Panc1 (cell line): ENCODE results near the gene TGM4.

Source experiments
- POLR2AphosphoS5 ChIP-seq: IDR thresholded peaks from 2 replicates; pipeline ENCODE4 v1.6.1; 2012; ENCODE audit warnings: mild to moderate bottlenecking, low read depth, low read length, moderate library complexity
- SIN3A ChIP-seq: IDR thresholded peaks from 2 replicates; pipeline ENCODE4 v1.6.1; 2012; ENCODE audit warnings: low read depth, mild to moderate bottlenecking, low read length, moderate library complexity, borderline replicate concordance; ENCODE audit not compliant: insufficient read depth
- TCF7L2 ChIP-seq: IDR thresholded peaks from 2 replicates; pipeline ENCODE4 v1.6.1; 2011; ENCODE audit warnings: mild to moderate bottlenecking, low read depth, low read length, inconsistent platforms
- TF ChIP-seq, protein P1 (sequence below): fragments of 450-650 bp; IDR thresholded peaks from 2 replicates; pipeline ENCODE4 v1.5.1; 2017; ENCODE audit warnings: mild to moderate bottlenecking
- TF ChIP-seq, protein P2 (sequence below), 2 experiments: IDR thresholded peaks; 2 replicates each; pipeline ENCODE4 v1.6.1; 2011 to 2012; ENCODE audit warnings: low read depth in 2 of 2, control low read depth in 1 of 2, low read length in 1 of 2, mild to moderate bottlenecking in 1 of 2, moderate library complexity in 1 of 2; ENCODE audit not compliant: insufficient read depth in 1 of 2

DNA sequence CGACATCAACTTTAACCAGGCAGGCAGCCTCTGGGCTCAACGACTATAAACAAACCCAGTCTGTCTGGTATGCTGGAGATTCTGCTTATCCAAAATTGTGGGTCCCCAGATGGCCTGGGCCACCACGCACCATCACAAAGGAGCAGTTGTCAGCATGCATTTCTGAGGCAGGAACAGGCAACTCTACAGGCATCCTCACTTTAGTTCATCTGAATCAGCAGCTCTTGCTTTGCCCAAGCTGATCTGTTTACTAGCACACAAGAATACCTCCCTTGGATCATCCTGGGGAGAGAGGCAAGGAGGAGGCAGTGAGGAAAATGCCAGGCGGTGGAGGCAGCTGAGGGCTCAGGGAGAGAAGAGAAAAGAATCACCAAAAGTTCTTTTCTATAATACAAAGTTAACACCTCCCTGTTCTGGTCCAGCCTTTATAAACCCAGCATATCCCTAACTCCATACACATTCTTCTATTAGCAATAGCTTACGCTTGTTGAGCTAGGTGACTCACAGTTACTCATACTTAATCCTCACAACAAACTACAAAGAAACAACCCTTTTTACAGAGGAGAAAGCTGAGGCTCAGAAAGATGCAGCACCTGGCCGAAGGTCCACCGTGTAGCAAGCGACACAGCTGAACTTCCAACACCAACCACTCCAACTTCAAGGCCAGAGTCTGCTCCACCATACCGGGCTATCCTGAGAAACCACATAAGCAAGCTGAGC is 68.0 kb downstream of the TGM4 start:
- TF ChIP-seq, protein P1, sequence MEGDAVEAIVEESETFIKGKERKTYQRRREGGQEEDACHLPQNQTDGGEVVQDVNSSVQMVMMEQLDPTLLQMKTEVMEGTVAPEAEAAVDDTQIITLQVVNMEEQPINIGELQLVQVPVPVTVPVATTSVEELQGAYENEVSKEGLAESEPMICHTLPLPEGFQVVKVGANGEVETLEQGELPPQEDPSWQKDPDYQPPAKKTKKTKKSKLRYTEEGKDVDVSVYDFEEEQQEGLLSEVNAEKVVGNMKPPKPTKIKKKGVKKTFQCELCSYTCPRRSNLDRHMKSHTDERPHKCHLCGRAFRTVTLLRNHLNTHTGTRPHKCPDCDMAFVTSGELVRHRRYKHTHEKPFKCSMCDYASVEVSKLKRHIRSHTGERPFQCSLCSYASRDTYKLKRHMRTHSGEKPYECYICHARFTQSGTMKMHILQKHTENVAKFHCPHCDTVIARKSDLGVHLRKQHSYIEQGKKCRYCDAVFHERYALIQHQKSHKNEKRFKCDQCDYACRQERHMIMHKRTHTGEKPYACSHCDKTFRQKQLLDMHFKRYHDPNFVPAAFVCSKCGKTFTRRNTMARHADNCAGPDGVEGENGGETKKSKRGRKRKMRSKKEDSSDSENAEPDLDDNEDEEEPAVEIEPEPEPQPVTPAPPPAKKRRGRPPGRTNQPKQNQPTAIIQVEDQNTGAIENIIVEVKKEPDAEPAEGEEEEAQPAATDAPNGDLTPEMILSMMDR: no peak
- no peak for TF ChIP-seq TCF7L2
- TF ChIP-seq POLR2AphosphoS5: no peak
- TF ChIP-seq, protein P2, sequence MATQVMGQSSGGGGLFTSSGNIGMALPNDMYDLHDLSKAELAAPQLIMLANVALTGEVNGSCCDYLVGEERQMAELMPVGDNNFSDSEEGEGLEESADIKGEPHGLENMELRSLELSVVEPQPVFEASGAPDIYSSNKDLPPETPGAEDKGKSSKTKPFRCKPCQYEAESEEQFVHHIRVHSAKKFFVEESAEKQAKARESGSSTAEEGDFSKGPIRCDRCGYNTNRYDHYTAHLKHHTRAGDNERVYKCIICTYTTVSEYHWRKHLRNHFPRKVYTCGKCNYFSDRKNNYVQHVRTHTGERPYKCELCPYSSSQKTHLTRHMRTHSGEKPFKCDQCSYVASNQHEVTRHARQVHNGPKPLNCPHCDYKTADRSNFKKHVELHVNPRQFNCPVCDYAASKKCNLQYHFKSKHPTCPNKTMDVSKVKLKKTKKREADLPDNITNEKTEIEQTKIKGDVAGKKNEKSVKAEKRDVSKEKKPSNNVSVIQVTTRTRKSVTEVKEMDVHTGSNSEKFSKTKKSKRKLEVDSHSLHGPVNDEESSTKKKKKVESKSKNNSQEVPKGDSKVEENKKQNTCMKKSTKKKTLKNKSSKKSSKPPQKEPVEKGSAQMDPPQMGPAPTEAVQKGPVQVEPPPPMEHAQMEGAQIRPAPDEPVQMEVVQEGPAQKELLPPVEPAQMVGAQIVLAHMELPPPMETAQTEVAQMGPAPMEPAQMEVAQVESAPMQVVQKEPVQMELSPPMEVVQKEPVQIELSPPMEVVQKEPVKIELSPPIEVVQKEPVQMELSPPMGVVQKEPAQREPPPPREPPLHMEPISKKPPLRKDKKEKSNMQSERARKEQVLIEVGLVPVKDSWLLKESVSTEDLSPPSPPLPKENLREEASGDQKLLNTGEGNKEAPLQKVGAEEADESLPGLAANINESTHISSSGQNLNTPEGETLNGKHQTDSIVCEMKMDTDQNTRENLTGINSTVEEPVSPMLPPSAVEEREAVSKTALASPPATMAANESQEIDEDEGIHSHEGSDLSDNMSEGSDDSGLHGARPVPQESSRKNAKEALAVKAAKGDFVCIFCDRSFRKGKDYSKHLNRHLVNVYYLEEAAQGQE (IDR thresholded peaks at IDR 0.05; ENCODE audit: insufficient read depth in 1 of 2, low read depth in 2 of 2, low read length in 1 of 2): no peak
- no peak for TF ChIP-seq SIN3A
